GM12878 (cell line): ENCODE measurements around the gene MXD1. TPM values are rescaled to one million over a fixed set of nuclear protein-coding genes. Genes with fewer than 3 reads are reported as not detected.

Source experiments
- GATAD2B ChIP-seq: fragments of 450-650 bp; conservative IDR thresholded peaks from 2 replicates; pipeline ENCODE4 v1.6.1; 2017; ENCODE audit warnings: low read depth, mild to moderate bottlenecking, moderate library complexity
- HDAC2 ChIP-seq: fragments of 200-600 bp; sonication (generic); IDR thresholded peaks from 2 replicates; pipeline ENCODE4 v1.6.1; 2017
- MXI1 ChIP-seq: fragments of 150-350 bp; IDR thresholded peaks from 2 replicates; pipeline ENCODE4 v1.6.1; 2011; ENCODE audit warnings: low read depth, mild to moderate bottlenecking, inconsistent platforms, low read length, improper control_type of control experiment
- NFYB ChIP-seq: IDR thresholded peaks from 2 replicates; pipeline ENCODE4 v1.6.1; 2011; ENCODE audit warnings: low read depth, mild to moderate bottlenecking, low read length, improper control_type of control experiment, moderate library complexity; ENCODE audit not compliant: insufficient read depth
- POLR2AphosphoS2 ChIP-seq: IDR thresholded peaks from 2 replicates; pipeline ENCODE4 v1.6.1; 2011; ENCODE audit warnings: low read depth, mild to moderate bottlenecking, low read length, improper control_type of control experiment, moderate library complexity
- SMC3 ChIP-seq: IDR thresholded peaks from 2 replicates; pipeline ENCODE4 v1.6.1; 2011; ENCODE audit warnings: low read length, improper control_type of control experiment, borderline replicate concordance
- SPI1 ChIP-seq: IDR thresholded peaks from 2 replicates; pipeline ENCODE4 v1.6.1; 2011; ENCODE audit warnings: low read depth, mild to moderate bottlenecking, low read length, moderate library complexity, borderline replicate concordance; ENCODE audit not compliant: insufficient read depth
- ZNF622 ChIP-seq: fragments of 450-650 bp; IDR thresholded peaks from 2 replicates; pipeline ENCODE4 v1.6.1; 2017; ENCODE audit warnings: mild to moderate bottlenecking, inconsistent platforms
- polyA plus RNA-seq, 11 experiments: library from polyadenylated mRNA; depleted of rRNA in 4 of 11; unstranded in 6 of 11; stranded (reverse) in 5 of 11; fragments of >200 nt; fragmentation: Nextera tagmentation in 4 of 11; fragmentation: Illumina TruSeq in 1 of 11; extraction: Ambion mirVana in 4 of 11; extraction: Trizol in 1 of 11; gene quantifications; 1 replicate in 1 of 11; 2 replicates in 10 of 11; pipeline versions ENCODE4 v1.2.1 to v1.2.3, GENCODE V29; 2011 to 2016; ENCODE audit warnings: inconsistent platforms in 2 of 11, missing spikeins in 2 of 11, low read depth in 1 of 11
- total RNA-seq, 4 experiments: library from RNA; depleted of rRNA in 3 of 4; stranded (reverse); fragments of >200 nt in 3 of 4; fragmentation: Illumina TruSeq in 1 of 4; extraction: Trizol in 1 of 4; gene quantifications; 2 replicates each; pipeline versions ENCODE4 v1.2.1 to v1.2.3, GENCODE V29; 2013 to 2021
- TF ChIP-seq, protein P1 (sequence below): IDR thresholded peaks from 2 replicates; pipeline ENCODE4 v1.6.1; 2012; ENCODE audit warnings: mild to moderate bottlenecking, low read depth, low read length
- TF ChIP-seq, protein P2 (sequence below): IDR thresholded peaks from 2 replicates; pipeline ENCODE4 v1.6.1; 2011; ENCODE audit warnings: borderline replicate concordance, low read depth, mild to moderate bottlenecking, moderate library complexity, mixed read lengths, low read length; ENCODE audit not compliant: insufficient read depth; ENCODE audit errors: extremely low read length
- TF ChIP-seq, protein P3 (sequence below): fragments of 450-650 bp; IDR thresholded peaks from 2 replicates; pipeline ENCODE4 v1.6.1; 2017; ENCODE audit warnings: mild to moderate bottlenecking, moderate library complexity
- TF ChIP-seq, protein P4 (sequence below): fragments of 450-650 bp; IDR thresholded peaks from 2 replicates; pipeline ENCODE4 v1.6.1; 2014; ENCODE audit warnings: mild to moderate bottlenecking
- TF ChIP-seq, protein P5 (sequence below): fragments of 150-350 bp; IDR thresholded peaks from 2 replicates; pipeline ENCODE4 v1.6.1; 2016; ENCODE audit warnings: low read depth, low read length

MXD1 gene
- total and polyA plus RNA-seq, 10 of the 15 experiments (the other 5 are each of a cell fraction or from before 2014, with no cell fraction given) = 2.2 to 10.2 (median 3.3) TPM

DNA sequence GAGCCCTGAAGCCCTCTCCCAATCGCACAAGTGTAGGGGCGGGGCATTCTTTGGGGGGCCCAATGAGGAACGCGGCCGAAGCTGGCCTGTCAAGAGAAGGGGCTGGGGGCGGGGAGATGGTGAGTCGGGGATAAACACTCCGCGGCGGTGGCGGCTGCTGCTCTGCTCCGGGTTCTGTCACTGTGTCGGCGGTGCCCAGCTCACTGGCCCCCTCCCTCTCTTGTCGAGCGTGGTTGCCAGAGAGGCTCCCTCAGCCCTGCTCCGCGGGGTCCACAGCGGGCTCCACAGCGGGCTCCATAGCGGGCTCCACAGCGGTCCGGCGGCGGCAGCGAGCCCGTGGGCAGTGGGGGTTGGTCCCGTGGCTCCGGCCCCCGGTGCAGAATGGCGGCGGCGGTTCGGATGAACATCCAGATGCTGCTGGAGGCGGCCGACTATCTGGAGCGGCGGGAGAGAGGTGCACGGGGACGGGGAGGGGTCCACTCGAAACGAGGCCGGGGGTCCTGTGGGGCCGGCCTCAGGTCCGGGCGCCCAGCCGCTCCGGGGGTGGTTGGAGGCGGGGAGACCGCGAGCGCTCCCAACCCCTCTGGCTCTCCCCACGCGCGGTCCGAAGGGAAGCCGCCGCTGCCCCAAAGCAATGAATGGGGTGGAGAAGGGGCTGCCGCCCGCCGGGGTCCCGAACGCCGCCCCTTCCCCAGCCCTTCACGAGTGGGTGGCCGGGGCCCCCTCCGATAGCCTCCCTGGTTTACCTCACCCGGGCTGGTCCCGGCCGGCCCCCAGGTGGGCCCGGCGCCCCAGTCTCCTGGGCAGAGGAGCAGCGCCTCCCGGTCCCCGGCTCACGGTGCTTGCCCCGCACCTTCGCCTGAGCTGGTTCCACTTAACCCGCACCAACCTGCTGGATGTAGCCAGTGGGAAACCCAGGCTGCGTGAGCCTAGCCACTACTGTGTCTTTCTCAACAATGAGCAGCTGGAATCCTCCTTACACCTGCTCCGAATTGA, at the start of gene MXD1 (continued):
- TF ChIP-seq, protein P1, sequence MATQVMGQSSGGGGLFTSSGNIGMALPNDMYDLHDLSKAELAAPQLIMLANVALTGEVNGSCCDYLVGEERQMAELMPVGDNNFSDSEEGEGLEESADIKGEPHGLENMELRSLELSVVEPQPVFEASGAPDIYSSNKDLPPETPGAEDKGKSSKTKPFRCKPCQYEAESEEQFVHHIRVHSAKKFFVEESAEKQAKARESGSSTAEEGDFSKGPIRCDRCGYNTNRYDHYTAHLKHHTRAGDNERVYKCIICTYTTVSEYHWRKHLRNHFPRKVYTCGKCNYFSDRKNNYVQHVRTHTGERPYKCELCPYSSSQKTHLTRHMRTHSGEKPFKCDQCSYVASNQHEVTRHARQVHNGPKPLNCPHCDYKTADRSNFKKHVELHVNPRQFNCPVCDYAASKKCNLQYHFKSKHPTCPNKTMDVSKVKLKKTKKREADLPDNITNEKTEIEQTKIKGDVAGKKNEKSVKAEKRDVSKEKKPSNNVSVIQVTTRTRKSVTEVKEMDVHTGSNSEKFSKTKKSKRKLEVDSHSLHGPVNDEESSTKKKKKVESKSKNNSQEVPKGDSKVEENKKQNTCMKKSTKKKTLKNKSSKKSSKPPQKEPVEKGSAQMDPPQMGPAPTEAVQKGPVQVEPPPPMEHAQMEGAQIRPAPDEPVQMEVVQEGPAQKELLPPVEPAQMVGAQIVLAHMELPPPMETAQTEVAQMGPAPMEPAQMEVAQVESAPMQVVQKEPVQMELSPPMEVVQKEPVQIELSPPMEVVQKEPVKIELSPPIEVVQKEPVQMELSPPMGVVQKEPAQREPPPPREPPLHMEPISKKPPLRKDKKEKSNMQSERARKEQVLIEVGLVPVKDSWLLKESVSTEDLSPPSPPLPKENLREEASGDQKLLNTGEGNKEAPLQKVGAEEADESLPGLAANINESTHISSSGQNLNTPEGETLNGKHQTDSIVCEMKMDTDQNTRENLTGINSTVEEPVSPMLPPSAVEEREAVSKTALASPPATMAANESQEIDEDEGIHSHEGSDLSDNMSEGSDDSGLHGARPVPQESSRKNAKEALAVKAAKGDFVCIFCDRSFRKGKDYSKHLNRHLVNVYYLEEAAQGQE = no peak
- TF ChIP-seq, protein P2, sequence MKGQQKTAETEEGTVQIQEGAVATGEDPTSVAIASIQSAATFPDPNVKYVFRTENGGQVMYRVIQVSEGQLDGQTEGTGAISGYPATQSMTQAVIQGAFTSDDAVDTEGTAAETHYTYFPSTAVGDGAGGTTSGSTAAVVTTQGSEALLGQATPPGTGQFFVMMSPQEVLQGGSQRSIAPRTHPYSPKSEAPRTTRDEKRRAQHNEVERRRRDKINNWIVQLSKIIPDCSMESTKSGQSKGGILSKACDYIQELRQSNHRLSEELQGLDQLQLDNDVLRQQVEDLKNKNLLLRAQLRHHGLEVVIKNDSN = no peak
- TF ChIP-seq SMC3 (no peak), ZNF622 (no peak), HDAC2 (no peak), SPI1 (no peak), POLR2AphosphoS2 (0 out of 2 replicates have a peak, but pooled peaks have one; percentile 47), GATAD2B (peak; percentile 63; the same call in 1 of the 2 replicates), NFYB (0 out of 2 replicates have a peak, but pooled peaks have one; percentile 93), MXI1 (no peak)
- TF ChIP-seq, protein P3, sequence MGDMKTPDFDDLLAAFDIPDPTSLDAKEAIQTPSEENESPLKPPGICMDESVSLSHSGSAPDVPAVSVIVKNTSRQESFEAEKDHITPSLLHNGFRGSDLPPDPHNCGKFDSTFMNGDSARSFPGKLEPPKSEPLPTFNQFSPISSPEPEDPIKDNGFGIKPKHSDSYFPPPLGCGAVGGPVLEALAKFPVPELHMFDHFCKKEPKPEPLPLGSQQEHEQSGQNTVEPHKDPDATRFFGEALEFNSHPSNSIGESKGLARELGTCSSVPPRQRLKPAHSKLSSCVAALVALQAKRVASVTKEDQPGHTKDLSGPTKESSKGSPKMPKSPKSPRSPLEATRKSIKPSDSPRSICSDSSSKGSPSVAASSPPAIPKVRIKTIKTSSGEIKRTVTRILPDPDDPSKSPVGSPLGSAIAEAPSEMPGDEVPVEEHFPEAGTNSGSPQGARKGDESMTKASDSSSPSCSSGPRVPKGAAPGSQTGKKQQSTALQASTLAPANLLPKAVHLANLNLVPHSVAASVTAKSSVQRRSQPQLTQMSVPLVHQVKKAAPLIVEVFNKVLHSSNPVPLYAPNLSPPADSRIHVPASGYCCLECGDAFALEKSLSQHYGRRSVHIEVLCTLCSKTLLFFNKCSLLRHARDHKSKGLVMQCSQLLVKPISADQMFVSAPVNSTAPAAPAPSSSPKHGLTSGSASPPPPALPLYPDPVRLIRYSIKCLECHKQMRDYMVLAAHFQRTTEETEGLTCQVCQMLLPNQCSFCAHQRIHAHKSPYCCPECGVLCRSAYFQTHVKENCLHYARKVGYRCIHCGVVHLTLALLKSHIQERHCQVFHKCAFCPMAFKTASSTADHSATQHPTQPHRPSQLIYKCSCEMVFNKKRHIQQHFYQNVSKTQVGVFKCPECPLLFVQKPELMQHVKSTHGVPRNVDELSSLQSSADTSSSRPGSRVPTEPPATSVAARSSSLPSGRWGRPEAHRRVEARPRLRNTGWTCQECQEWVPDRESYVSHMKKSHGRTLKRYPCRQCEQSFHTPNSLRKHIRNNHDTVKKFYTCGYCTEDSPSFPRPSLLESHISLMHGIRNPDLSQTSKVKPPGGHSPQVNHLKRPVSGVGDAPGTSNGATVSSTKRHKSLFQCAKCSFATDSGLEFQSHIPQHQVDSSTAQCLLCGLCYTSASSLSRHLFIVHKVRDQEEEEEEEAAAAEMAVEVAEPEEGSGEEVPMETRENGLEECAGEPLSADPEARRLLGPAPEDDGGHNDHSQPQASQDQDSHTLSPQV = no peak
- TF ChIP-seq, protein P4, sequence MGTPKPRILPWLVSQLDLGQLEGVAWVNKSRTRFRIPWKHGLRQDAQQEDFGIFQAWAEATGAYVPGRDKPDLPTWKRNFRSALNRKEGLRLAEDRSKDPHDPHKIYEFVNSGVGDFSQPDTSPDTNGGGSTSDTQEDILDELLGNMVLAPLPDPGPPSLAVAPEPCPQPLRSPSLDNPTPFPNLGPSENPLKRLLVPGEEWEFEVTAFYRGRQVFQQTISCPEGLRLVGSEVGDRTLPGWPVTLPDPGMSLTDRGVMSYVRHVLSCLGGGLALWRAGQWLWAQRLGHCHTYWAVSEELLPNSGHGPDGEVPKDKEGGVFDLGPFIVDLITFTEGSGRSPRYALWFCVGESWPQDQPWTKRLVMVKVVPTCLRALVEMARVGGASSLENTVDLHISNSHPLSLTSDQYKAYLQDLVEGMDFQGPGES = no peak; the same call in 1 of the 2 replicates
- TF ChIP-seq, protein P5, sequence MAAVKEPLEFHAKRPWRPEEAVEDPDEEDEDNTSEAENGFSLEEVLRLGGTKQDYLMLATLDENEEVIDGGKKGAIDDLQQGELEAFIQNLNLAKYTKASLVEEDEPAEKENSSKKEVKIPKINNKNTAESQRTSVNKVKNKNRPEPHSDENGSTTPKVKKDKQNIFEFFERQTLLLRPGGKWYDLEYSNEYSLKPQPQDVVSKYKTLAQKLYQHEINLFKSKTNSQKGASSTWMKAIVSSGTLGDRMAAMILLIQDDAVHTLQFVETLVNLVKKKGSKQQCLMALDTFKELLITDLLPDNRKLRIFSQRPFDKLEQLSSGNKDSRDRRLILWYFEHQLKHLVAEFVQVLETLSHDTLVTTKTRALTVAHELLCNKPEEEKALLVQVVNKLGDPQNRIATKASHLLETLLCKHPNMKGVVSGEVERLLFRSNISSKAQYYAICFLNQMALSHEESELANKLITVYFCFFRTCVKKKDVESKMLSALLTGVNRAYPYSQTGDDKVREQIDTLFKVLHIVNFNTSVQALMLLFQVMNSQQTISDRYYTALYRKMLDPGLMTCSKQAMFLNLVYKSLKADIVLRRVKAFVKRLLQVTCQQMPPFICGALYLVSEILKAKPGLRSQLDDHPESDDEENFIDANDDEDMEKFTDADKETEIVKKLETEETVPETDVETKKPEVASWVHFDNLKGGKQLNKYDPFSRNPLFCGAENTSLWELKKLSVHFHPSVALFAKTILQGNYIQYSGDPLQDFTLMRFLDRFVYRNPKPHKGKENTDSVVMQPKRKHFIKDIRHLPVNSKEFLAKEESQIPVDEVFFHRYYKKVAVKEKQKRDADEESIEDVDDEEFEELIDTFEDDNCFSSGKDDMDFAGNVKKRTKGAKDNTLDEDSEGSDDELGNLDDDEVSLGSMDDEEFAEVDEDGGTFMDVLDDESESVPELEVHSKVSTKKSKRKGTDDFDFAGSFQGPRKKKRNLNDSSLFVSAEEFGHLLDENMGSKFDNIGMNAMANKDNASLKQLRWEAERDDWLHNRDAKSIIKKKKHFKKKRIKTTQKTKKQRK = no peak; the same call in 1 of the 2 replicates
